Activated T-cell treated with anti-CD3 and anti-CD28 coated beads, Interleukin-2, amount 50 U/mL, for 72 hours (primary cell): ENCODE data around the gene PXYLP1. TPM values are rescaled to one million over a fixed set of nuclear protein-coding genes. Genes with fewer than 3 reads are reported as not detected.
A peak's percentile ranks its signal among the peaks of the same experiment; 100 is the strongest.
"Not testable (repeated sequence)": the region's sequence is repeated elsewhere in the genome, so short reads cannot be mapped to it uniquely, and the experiment has no call there.

ENCODE experiments used
- ATAC-seq, 2 donors: fragments of 150-1000 bp; cut with Tn5 transposase; replicated peaks in 1 of 2; 2 replicates each; pipeline ENCODE4 v1.10.0; 2021; ENCODE audit warnings: moderate library complexity in 2 of 2, mild to moderate bottlenecking in 1 of 2
- DNase-seq, 2 donors: peaks; one replicate each; pipeline ENCODE4 v3.0.0; 2021 to 2022; ENCODE audit warnings: mixed read lengths in 1 of 2
- H3K27ac Mint-ChIP-seq: one replicate; pipeline ENCODE4 v1.8.0; 2022; ENCODE audit warnings: mild to moderate bottlenecking, moderate library complexity, mixed read lengths
- H3K27me3 Mint-ChIP-seq: one replicate; pipeline ENCODE4 v1.8.0; 2022; ENCODE audit warnings: low read depth, mixed read lengths
- H3K36me3 Mint-ChIP-seq, 2 donors: one replicate each; pipeline ENCODE4 v1.8.0; 2022; ENCODE audit warnings: mixed read lengths in 2 of 2, mild to moderate bottlenecking in 1 of 2; ENCODE audit not compliant: insufficient read depth in 2 of 2
- H3K4me1 Mint-ChIP-seq: one replicate; pipeline ENCODE4 v1.8.0; 2022; ENCODE audit warnings: low read depth, mixed read lengths
- H3K4me3 Mint-ChIP-seq, 2 donors: one replicate each; pipeline ENCODE4 v1.8.0; 2022; ENCODE audit warnings: mild to moderate bottlenecking in 2 of 2, mixed read lengths in 2 of 2, moderate library complexity in 2 of 2
- H3K9me3 Mint-ChIP-seq, 2 donors: one replicate each; pipeline ENCODE4 v1.8.0; 2022; ENCODE audit warnings: mixed read lengths in 2 of 2
- total RNA-seq, 2 donors: library from RNA; stranded (reverse); gene quantifications; one replicate each; pipeline ENCODE4 v1.2.3, GENCODE V29; 2022

Gene PXYLP1, protein sequence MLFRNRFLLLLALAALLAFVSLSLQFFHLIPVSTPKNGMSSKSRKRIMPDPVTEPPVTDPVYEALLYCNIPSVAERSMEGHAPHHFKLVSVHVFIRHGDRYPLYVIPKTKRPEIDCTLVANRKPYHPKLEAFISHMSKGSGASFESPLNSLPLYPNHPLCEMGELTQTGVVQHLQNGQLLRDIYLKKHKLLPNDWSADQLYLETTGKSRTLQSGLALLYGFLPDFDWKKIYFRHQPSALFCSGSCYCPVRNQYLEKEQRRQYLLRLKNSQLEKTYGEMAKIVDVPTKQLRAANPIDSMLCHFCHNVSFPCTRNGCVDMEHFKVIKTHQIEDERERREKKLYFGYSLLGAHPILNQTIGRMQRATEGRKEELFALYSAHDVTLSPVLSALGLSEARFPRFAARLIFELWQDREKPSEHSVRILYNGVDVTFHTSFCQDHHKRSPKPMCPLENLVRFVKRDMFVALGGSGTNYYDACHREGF
- total RNA-seq, result 10 to 100 TPM; 13.2 to 14.3 TPM

DNA sequence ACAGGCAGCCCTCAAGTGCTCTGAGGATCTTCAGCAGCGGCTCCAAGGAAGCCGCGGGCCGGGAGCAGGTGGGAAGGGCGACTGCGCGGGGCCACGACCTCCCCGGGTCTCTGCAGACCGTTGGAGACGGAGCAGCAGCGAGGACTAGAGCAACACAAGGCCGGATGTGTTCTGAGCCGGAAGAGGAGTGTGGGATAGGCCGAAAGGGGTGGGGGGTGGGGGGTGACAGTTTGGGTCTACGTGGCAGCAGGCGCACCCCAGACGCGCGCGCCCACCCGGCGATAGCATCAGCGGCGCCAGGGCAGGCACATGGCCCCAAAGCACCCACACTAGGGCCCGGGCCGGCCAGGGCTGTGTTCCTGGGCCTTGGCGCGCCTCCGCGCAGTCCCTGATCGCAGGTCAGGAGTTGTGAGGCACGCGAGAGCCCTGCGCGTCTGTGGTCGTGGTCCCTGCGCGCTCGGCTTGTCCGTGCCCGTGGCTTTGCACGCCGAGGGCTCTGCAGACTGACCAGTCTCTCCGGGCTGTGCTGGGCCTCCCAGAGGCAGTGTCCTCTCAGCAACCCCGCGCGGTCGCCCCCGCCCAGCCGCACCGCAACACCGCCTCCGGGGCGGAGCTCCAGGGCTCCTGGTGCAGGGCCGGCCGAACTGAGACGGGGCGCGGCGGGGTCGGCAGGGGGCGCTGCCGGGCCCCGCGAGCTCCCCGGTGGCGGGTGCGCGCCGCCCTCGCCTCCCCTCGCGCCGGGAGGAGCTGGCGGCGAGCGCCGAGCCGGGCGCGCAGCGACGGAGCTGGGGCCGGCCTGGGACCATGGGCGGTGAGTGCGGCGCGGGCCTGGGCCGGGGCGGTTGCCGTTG is at the start of gene PXYLP1:
Gene PXYLP1, plus strand, starts transcription at position 725 of the 851 bp plus-strand sequence. CDS start 28,351 bp downstream, outside the sequence.
- peak within 1 kb of the TSS; percentile 95 to 98 for H3K4me3 Mint-ChIP-seq
- H3K27ac Mint-ChIP-seq, result peak within 1 kb of the TSS; percentile 92
- H3K27me3 Mint-ChIP-seq, result no peaks in the 10 kb centered on the region
- H3K9me3 Mint-ChIP-seq, result peaks cover 0 to 1% of the 10 kb centered on the region in 2 donors
- peaks cover 50% of the 10 kb centered on the region for H3K4me1 Mint-ChIP-seq
- ATAC-seq, result peak; percentile 93
- DNase-seq, result peak; percentile 93 to 98
- H3K36me3 Mint-ChIP-seq, result no peaks in the 10 kb centered on the region

GRCh38 chr3:141183606-141184005 is 48.0 kb upstream of the PXYLP1 start:
- Mint-ChIP-seq H3K4me3 (no peak overlapping the region), H3K27me3 (peaks cover 6% of the 10 kb centered on the region), H3K36me3 (peaks cover 0 to 2% of the 10 kb centered on the region in 2 donors), H3K9me3 (peaks cover 3% of the 10 kb centered on the region in 2 donors), H3K4me1 (no peaks in the 10 kb centered on the region), H3K27ac (no peak overlapping the region)
- DNase-seq (no peak), ATAC-seq (no peak)

GRCh38 chr3:141184430-141184829 is 47.2 kb upstream of the PXYLP1 start:
- Mint-ChIP-seq H3K27ac (no peak overlapping the region), H3K9me3 (peaks cover 1 to 3% of the 10 kb centered on the region in 2 donors), H3K27me3 (peaks cover 6% of the 10 kb centered on the region), H3K4me1 (no peaks in the 10 kb centered on the region), H3K36me3 (peaks cover 0 to 2% of the 10 kb centered on the region in 2 donors), H3K4me3 (no peak overlapping the region)
- no peak for DNase-seq
- ATAC-seq, result no peak

GRCh38 chr3:141191097-141191749 is 40.4 kb upstream of the PXYLP1 start:
- H3K4me1 Mint-ChIP-seq, result peaks cover 15% of the 10 kb centered on the region
- ATAC-seq, result no peak
- H3K36me3 Mint-ChIP-seq, result no peaks in the 10 kb centered on the region
- no peaks in the 10 kb centered on the region for H3K9me3 Mint-ChIP-seq
- no peak overlapping the region for H3K4me3 Mint-ChIP-seq
- H3K27ac Mint-ChIP-seq, result no peak overlapping the region
- DNase-seq, result no peak
- H3K27me3 Mint-ChIP-seq, result peaks cover under 1% of the 10 kb centered on the region

GRCh38 chr3:141192345-141192744 is 39.3 kb upstream of the PXYLP1 start:
- ATAC-seq (peak; percentile 100), DNase-seq (peak; percentile 94 to 98)
- H3K27me3 Mint-ChIP-seq, result peaks cover 6% of the 10 kb centered on the region
- H3K27ac Mint-ChIP-seq, result no peak overlapping the region
- peaks cover 15% of the 10 kb centered on the region for H3K4me1 Mint-ChIP-seq
- H3K4me3 Mint-ChIP-seq, result no peak overlapping the region
- H3K36me3 Mint-ChIP-seq, result peaks cover 0 to 1% of the 10 kb centered on the region in 2 donors
- peaks cover 0 to 2% of the 10 kb centered on the region in 2 donors for H3K9me3 Mint-ChIP-seq

DNA sequence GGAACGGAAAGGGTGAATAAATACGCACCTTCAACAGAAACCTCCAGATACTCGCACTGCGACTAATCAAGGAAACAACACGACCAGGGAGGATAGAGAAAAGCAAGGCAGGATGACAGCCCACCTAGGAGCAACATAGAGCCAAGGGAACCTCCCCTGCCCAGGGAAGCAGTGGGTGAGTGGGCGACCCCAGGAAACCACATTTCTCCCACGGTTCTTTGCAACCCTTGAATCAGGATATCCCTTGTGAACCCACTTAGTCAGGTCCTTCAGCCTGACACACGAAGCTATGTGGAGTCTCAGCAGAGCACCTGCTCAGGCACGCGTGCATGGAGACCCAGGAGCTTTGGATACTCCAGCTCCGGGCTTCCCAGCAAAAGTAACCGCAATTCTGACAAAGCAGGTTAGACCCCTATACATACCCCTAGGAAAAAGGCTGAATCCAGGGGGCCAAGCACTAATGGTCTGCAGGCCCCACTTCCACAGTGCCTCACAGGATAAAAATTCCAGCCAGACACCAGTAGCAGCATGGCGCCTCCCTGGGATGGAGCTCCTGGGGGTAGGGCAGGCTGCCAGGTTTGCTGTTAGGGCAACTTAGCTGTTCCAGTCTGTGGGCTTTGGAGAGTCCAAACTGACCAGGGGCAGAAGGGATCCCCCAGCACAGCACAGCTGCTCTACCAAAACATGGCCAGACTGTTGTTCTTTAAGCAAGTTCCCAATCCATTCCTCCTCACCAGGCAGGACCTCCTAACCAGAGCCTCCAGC is 38.4 kb upstream of the PXYLP1 start:
- H3K27ac Mint-ChIP-seq, result no peak overlapping the region
- no peak for DNase-seq
- peak in 1 of 2 donors; percentile 8 for ATAC-seq
- no peak overlapping the region for H3K4me3 Mint-ChIP-seq
- peaks cover 0 to 2% of the 10 kb centered on the region in 2 donors for H3K9me3 Mint-ChIP-seq
- peaks cover 15% of the 10 kb centered on the region for H3K4me1 Mint-ChIP-seq
- peaks cover 0 to 1% of the 10 kb centered on the region in 2 donors for H3K36me3 Mint-ChIP-seq
- peaks cover 6% of the 10 kb centered on the region for H3K27me3 Mint-ChIP-seq

GRCh38 chr3:141201122-141201521 is 30.5 kb upstream of the PXYLP1 start:
- no peak overlapping the region for H3K27ac Mint-ChIP-seq
- H3K4me1 Mint-ChIP-seq, result no peaks in the 10 kb centered on the region
- no peak for DNase-seq
- H3K27me3 Mint-ChIP-seq, result peaks cover 12% of the 10 kb centered on the region
- ATAC-seq, result no peak
- no peak overlapping the region for H3K4me3 Mint-ChIP-seq
- peaks cover 0 to 2% of the 10 kb centered on the region in 2 donors for H3K9me3 Mint-ChIP-seq
- peaks cover 0 to 1% of the 10 kb centered on the region in 2 donors for H3K36me3 Mint-ChIP-seq

DNA sequence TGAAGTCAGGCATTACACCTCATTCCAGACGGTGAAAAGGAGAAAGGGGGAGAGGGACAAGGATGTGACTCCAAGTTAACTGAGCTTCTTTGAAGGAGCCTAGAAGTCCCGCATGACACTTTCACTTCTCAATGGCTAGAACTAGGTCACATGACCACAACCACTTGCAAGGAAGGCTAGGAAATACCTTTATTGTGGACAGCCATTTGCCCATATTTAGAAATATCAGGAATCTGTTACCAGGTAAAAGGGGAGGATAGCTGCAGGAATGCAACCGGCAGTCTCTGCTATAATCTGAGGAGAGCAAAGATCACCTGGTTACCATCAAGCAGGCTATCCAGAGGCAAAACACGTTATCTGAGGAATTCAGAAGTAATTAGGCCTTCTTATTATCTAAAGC is 28.9 kb upstream of the PXYLP1 start:
- Mint-ChIP-seq H3K36me3 (no peaks in the 10 kb centered on the region), H3K4me1 (no peaks in the 10 kb centered on the region), H3K27me3 (peaks cover 6% of the 10 kb centered on the region), H3K27ac (no peak overlapping the region), H3K9me3 (no peaks in the 10 kb centered on the region), H3K4me3 (no peak overlapping the region)
- ATAC-seq, result no peak
- no peak for DNase-seq

- H3K27me3 Mint-ChIP-seq, result peaks cover 6% of the 10 kb centered on the region
- DNase-seq, result no peak
- H3K27ac Mint-ChIP-seq, result no peak overlapping the region
- H3K4me3 Mint-ChIP-seq, result no peak overlapping the region
- no peaks in the 10 kb centered on the region for H3K4me1 Mint-ChIP-seq
- ATAC-seq, result no peak
- H3K9me3 Mint-ChIP-seq, result no peaks in the 10 kb centered on the region
- no peaks in the 10 kb centered on the region for H3K36me3 Mint-ChIP-seq
Measured at GRCh38 chr3:141203866-141204265, 27.8 kb upstream of the PXYLP1 start.

DNA sequence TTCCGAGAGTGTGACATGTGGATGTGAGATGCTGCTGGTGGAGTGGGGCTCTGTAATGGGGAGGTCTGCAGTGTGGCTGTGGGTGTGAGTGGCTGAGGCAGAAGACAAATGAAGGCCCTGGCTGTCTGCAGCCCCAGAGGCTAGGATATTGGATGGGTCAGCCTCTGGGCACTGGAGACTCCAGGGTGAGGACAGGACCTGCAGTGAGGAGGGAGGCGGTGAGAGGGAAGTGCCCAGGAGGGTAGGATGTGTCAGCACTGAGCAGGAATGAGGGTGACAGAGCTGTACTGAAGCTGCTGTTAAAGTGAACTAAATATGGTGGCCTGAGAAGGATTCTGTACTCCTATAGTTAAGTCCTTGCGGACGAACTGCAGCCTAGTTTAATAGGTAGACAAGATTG is 27.3 kb upstream of the PXYLP1 start:
- ATAC-seq (no peak), DNase-seq (no peak)
- no peak overlapping the region for H3K27ac Mint-ChIP-seq
- H3K4me1 Mint-ChIP-seq, result no peaks in the 10 kb centered on the region
- H3K4me3 Mint-ChIP-seq, result no peak overlapping the region
- H3K36me3 Mint-ChIP-seq, result no peaks in the 10 kb centered on the region
- peaks cover 6% of the 10 kb centered on the region for H3K27me3 Mint-ChIP-seq
- H3K9me3 Mint-ChIP-seq, result no peaks in the 10 kb centered on the region

- not testable (repeated sequence) for H3K36me3 Mint-ChIP-seq, H3K27ac Mint-ChIP-seq, ATAC-seq, DNase-seq, H3K4me1 Mint-ChIP-seq, H3K27me3 Mint-ChIP-seq, H3K4me3 Mint-ChIP-seq, H3K9me3 Mint-ChIP-seq
Measured at GRCh38 chr3:141211306-141211705, 20.3 kb upstream of the PXYLP1 start.

DNA sequence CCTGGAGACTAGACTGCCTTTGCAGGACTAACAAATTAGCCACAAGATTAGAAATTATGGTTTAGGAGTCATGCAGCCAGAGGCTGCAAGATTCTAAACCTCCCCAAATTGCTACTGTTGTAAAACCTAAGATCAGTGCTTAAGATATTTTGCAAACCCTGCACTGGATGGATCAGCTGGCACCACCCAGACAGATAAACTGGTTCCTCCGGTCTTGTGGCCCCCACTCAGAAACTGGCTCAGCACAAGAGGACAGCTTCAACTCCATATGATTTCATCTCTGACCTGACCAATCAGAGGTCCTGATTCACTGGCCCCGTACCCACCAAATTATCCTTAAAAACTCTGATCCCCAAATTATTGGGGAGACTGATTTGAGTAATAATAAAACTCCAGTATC is 19.5 kb upstream of the PXYLP1 start:
- Mint-ChIP-seq H3K36me3 (no peaks in the 10 kb centered on the region), H3K4me1 (no peaks in the 10 kb centered on the region), H3K4me3 (no peak overlapping the region), H3K27me3 (no peaks in the 10 kb centered on the region), H3K27ac (no peak overlapping the region), H3K9me3 (no peaks in the 10 kb centered on the region)
- DNase-seq, result no peak
- no peak for ATAC-seq
